Tongue (tissue), 2 donors: ENCODE results near the gene RAB22A. TPM values are rescaled to one million over a fixed set of nuclear protein-coding genes. Genes with fewer than 3 reads are reported as not detected.
"Not testable (repeated sequence)": the region's sequence is repeated elsewhere in the genome, so short reads cannot be mapped to it uniquely, and the experiment has no call there.

ENCODE experiments used
- DNase-seq: peaks from one replicate; pipeline ENCODE4 v3.0.0-alpha.2; 2015
- total RNA-seq: library from RNA; depleted of rRNA; stranded (reverse); fragments of >200 nt; gene quantifications from one replicate; pipeline ENCODE4 v1.2.3, GENCODE V29; 2014

Gene RAB22A
- total RNA-seq, 1 donor from 2014 or later: 19.3 TPM

- DNase-seq: peak; percentile 60
These were observed 79.9 kb downstream of the RAB22A start for GRCh38 chr20:58389324-58389967.

- no peak for DNase-seq
These were observed 80.6 kb downstream of the RAB22A start for GRCh38 chr20:58389968-58390658.

- DNase-seq: no peak
These were observed 81.1 kb downstream of the RAB22A start for GRCh38 chr20:58390659-58391035.

- no peak for DNase-seq
These were observed 82.8 kb downstream of the RAB22A start for GRCh38 chr20:58392286-58392685.

GRCh38 chr20:58393299-58393698 lies 83.8 kb downstream of the RAB22A start:
- no peak for DNase-seq

- DNase-seq: no peak
These were observed 85.3 kb downstream of the RAB22A start for GRCh38 chr20:58394801-58395200.

GRCh38 chr20:58395604-58396003 lies 86.1 kb downstream of the RAB22A start:
- no peak for DNase-seq

- DNase-seq: no peak
These were observed 87.9 kb downstream of the RAB22A start for GRCh38 chr20:58397429-58397828.

- no peak for DNase-seq
These were observed 88.7 kb downstream of the RAB22A start for GRCh38 chr20:58398254-58398653.

- DNase-seq: no peak
These were observed 90.4 kb downstream of the RAB22A start for GRCh38 chr20:58399926-58400325.

- no peak for DNase-seq
These were observed 91.6 kb downstream of the RAB22A start for GRCh38 chr20:58401162-58401561.

GRCh38 chr20:58402305-58402704 lies 92.8 kb downstream of the RAB22A start:
- no peak for DNase-seq

GRCh38 chr20:58402827-58403226 lies 93.3 kb downstream of the RAB22A start:
- no peak for DNase-seq

- DNase-seq: no peak
These were observed 93.8 kb downstream of the RAB22A start for GRCh38 chr20:58403272-58403671.

- peak; percentile 32 for DNase-seq
These were observed 96.2 kb downstream of the RAB22A start for GRCh38 chr20:58405504-58406291.

- no peak for DNase-seq
These were observed 97.0 kb downstream of the RAB22A start for GRCh38 chr20:58406422-58407001.

GRCh38 chr20:58407201-58407873 lies 97.8 kb downstream of the RAB22A start:
- DNase-seq: no peak

GRCh38 chr20:58407966-58408557 lies 98.5 kb downstream of the RAB22A start:
- DNase-seq: no peak

GRCh38 chr20:58408603-58409246 lies 99.2 kb downstream of the RAB22A start:
- no peak for DNase-seq

- not testable (repeated sequence) for DNase-seq
These were observed 104.7 kb downstream of the RAB22A start for GRCh38 chr20:58414216-58414615.

GRCh38 chr20:58414786-58415185 lies 105.3 kb downstream of the RAB22A start:
- DNase-seq: not testable (repeated sequence)
